GM21423 (cell line): Measurements from ENCODE around the gene ABLIM3.

Experiments used
- ATAC-seq: cut with Tn5 transposase; IDR thresholded peaks from one replicate; pipeline ENCODE4 v1.9.1; 2021; ENCODE audit warnings: mild to moderate bottlenecking, moderate library complexity; ENCODE audit not compliant: unreplicated experiment

Gene ABLIM3

DNA sequence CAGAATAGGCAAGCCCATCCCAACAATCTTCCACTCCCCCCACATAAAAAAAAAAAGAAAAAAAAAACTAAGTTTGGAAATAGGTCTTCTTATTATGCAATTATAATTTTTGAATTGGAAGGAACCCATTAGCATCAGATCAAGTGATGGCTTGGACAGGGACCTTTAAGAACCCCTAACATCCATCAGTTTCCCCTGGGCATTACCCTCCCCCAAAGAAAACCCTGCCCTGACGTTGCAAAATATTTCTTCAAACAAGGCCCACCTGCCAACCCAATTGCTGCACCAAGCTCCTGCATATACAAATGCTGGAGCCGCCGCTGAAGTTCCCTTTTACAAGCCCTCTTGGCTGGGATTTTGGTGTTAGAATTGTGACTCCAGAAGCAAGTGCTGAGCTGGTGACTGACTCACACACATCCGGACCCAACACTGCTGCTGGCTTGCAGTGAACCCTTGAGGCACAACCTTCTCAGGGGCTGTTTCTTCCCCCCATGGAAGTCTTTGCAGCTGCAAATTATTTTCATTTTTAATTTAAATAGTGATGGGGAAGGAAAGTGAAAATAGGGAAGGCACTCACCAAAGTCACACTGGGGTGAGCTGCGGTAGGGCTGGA is 74.3 kb downstream of the ABLIM3 start:
- ATAC-seq: no peak

DNA sequence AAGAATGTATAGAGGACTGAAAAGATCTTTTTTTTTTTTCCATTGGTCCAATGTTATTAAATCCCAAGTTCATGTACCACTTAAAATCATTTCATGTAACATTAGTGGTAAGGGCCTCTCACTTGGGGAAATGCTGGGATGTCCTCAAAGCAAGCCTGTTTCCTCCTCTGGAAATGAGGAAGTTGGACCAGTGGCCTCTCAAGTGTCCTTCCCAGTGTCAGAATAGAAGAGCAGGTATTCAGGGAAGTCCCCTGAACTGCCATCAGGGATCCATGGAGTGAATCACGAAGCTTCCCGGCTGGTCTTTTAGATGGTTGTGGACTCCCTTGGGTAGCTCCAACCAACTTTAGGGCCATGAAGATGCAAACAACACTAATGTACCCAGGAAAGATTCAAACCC is 75.2 kb downstream of the ABLIM3 start:
- ATAC-seq: no peak

DNA sequence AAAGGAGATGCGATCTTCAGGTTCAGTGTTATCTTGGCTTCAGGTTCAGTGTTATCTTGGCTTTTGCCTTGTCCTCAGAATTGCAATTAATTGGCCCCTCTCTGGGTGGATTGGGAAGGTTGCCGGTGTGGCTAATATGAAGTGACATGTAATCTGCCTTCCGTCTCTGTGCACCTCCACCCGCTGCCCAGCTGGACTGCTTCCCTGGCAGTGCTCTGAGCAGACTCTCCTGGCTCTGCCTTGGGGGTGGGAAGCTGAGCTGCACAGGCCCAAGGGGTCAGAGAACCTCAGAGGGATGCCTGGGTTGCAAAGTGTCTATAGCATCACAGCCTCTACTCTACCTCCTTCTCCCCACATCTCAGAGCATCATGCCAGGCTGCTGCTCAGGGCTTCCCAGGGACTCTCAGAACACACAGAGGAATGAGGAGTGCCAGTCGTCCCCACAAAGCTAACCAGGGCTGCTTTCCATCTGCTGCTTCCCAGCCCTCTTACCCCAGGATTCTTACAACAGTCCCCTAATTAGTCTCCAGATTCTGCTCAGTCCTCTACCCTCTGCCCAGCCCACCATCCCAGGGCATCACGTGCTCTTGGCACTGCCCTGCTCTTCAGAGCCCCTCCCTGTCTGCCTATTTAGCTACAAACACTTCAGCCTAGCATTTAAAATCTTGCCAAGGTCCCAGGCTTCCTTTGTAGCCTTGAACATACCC is 76.0 kb downstream of the ABLIM3 start:
- no peak for ATAC-seq

DNA sequence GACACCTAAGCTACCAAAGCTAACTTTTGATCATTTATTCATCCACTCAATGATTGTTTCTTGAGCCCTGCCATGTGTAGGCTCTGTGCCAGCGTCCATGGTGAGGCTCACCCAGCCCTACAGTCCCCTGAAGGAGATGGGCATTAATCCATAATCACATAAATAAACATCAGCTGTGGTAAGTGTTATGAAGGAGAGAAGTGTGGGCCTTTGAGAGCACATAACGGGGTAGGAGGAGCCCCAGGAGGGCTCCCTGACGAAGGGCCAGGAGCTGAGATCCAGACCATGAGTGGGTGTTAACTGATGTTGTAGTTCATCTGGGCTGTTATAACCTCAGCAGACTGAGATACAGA is 76.5 kb downstream of the ABLIM3 start:
- ATAC-seq: no peak

DNA sequence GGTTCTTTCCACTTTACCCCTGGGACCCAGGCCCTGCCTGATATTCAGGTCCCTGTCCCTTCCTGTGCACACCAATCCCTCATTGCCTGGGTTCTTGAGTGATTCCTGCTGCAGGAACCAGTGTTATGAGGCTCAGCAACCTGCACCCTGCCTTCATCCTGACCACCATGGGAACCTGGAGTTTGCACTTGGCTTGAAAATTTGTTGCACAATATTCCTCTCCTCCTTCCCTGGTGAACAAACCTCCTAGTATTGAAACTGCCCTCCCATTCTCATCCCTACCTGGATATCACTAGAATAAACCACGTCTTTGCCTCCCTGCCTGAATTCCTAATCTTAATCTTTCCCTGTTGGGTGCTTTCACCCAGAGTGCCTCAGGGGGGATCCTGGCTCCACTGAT is 78.3 kb downstream of the ABLIM3 start:
- ATAC-seq: no peak

DNA sequence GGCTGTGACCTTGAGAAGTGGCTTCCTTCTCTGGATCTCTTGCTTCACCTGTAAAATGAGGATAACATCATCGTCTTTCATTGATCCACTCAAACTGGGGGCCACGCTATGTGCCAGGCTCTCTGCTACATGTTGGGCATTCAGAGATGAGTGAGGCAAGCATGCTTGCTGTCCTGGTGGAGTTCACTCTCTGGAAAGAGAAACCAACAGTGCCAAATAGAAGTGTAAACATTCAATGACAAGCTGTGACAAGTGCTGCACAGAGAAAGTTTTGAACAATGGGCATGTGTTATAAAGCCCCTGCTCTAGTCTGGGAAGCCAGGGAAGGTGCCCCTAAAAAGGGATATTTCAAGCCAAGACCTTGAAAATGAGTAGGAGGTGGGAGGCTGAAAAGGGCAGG is 79.5 kb downstream of the ABLIM3 start:
- ATAC-seq: no peak

DNA sequence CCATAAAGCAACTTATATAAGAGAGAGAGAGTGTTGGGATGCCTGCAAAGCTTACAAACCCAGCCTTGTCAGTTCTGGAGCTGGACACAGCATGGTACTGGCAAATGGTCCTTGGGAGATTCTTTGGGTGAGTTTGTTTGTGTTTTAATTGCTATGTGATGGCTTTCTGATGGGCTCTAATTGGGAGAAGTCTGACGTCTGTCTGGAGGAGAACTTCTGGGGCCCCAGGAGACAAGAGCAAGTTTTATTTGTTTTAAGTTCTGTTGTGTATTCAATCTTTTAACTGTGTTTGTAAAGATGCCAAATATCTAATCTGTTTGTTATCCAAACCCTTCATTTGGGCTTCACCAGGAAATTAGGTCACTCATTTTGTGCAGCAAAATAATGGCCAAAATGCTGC is 80.0 kb downstream of the ABLIM3 start:
- no peak for ATAC-seq

DNA sequence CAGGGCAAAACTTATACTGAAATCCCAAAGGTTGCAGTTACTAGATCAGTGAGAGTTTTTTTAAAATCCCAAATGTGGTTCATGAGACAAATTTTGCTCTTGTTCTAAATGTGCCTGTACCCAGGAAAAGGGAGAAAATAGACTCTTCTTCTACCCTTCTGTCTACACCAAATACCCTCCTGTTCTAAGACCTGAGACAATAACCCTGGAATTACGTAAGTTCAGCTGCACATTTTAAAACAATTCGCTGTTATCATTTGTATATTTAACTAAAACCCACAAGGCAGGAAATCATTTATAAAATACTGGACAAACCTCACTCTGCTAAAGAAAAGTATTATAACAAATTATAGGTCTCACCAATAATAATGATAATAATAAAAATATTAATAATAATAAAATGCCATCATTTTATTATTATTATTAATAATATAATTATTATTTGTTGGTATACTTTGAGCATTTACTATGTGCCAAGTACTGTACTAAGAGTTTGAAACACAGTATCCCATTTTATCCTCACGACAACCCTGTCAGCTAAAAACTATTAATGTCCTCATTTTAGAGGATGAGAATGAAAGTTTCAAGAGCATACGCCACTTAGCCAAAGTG is 80.5 kb downstream of the ABLIM3 start:
- no peak for ATAC-seq

DNA sequence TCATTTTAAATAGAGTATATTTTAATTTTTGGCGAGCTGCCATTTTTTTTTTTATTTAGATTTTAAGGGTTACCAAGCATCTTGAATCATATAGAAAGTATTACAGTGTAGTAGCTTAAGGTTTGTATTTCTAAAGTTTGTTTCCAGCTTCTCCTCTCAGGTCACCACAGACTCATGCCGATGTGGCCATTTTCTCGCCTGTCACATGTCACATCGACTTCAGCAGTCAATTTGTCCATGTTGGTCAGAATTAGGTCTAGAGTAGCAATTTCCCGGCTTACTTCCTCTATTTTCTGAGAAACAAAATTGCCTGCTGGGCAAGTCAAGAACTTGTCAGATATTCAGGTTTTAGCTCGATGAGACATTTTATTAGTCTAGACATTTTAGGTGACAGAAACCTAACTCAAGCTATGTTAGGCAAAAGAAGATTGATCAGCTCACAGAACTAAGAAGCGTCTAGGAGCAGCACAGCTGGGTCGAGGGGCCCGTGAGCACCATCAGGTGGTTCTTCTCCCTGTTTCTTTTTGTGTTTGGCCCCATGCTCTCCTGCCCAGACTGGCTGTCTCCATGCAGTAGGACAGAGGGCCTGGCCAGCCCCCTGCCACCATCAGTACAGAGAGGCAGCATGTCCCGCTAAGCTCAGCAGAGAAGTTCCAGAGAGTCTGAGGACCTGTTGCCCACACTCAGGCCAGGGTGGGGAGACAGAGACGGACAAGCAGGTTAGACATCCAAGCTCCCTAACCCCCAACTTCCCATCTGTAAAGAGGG is 82.0 kb downstream of the ABLIM3 start:
- ATAC-seq: no peak

DNA sequence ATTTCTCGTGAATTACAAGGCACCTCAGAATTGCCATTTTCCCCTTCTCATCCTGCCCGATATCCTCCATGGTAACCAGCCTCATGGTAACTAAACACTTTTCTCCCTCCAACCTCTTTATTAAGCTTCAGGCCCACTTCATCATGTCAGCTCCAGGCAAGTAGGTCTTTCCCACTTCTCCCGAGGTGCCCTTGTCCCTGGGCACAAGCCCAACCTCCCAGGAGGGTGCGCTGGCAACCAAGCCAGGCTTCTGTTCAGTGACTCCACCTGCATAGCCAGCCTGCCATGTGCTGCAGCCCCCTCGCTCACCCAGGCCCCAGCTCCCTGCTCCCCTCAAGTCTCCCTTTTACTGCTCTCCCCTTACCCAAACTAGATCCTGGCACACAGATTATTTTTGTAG is 83.0 kb downstream of the ABLIM3 start:
- no peak for ATAC-seq

DNA sequence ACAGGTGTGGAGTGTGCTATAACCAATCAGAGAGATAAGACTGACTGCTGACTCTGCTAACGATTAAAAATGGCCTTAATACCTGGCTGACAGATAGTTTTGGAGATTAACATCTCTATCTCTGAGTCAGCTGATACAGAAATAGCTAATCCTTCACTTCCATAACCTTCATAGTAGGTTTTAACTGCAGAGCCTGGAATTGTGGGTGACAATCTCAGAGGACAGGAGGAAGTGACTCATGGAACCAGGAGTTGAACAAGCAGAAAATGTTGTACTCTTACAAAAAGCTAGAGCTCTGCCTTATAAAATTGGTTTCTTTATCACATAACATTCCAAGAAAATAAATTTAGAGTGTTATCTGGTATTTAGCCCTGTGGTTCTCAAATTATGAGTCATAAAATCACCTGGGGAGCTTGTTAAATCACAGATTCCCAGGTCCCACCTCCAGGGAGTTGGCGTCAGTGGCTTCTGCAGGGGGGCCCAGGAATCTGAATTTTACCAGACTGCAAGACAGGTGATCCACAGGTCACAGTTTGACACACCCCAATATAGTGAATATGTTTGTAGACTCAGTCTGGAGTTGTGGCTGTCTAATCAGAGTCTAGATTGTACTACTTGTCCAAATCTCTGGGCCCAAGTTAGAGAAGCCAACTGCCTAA is 86.0 kb downstream of the ABLIM3 start:
- ATAC-seq: no peak

DNA sequence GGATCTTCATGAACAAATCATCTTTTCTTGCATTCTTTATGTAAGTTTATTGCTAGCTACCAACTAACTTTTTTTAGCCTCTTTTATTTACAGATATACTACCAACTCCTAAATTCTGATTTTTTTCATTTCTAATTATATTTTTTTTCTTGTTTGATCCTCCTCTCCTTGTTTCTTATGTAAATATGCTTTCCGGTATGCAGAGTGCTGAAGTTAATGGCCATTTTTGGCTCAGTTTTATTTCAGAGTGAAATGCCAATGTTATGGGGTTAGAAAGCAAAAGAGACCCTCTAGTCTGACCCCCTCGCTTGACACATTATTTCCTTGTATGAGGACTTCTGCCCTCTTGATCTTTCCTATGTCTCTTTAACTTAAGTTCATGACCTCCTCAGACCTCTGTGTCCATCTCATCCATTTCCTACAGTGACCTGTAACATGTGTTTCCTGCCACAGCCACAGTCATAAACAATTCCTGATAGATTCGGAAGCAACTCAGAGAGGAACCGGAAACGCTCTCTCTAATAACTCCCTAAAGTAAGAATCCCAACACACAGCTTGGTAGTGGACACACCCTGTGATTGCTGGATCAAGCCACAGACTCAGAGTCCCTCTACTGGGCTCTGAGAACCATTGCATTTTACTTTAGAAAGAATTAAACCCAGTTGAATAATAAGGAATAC is 87.5 kb downstream of the ABLIM3 start:
- ATAC-seq: no peak

DNA sequence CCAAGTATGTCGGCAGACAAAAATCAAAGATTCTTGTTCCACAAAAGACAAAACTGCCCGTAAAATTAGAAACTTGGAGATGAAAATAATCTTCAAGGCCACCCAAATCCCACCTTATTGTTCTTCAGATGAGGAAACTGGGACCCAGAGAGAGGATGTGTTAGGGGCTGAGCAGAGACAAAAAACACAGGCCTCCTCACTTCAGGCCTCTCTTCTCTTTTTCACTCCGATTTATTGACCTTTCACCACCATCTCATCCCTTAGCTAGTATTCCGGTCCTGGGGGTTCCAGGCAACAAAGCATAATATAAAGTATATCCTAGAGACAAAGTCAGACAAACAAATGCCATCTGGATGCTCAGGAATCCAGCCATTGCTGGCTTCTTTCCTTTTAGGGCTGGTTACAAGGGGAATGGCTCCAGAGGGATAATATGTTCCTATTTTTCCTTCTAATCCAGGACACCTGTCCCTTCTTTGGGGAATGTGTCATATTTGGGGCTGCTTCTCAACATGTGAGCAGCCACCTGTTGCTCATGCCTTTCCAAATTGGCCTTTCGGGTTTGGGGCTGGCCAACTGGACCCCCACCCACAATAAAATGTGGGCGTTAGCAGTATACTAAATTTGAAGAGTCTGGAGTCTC is 88.1 kb downstream of the ABLIM3 start:
- ATAC-seq: no peak

DNA sequence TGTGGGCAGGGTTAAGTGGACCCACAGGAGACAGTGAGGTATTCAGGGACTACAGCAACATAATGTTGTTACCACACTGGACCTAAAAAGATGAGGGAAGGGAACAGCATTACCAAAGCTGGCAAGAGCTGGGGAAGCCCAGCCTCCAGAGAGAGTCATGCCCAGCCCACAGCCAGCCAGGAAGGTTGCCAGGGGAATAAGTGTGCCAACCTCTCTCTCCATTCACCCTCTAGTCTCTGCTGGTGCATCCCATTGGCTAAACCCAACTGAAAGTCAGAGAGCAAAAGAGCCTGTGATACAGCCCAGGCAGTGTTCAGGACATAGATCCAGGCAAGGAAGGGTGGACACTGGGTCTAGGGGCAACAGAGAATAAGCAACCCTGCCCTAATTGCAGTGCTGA is 94.5 kb downstream of the ABLIM3 start:
- no peak for ATAC-seq

DNA sequence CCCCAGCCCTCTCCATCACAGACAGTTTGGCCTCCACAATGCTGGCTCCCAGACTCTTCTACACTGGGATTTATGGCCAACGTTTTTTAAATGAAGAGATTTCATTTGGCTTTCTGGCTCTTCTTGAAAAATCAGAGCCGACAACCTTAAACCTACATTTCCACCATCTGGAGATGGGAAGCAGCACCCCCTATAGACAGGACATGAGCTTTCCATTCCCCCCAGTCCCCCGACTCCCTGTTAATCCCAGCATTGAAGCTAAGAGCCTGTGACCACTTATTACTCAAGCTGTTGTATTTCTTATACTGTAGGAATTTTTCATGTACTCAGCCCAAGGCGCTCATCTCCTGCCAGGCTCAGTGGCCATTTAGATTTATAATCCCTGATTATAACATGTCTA is 96.4 kb downstream of the ABLIM3 start:
- ATAC-seq: no peak

DNA sequence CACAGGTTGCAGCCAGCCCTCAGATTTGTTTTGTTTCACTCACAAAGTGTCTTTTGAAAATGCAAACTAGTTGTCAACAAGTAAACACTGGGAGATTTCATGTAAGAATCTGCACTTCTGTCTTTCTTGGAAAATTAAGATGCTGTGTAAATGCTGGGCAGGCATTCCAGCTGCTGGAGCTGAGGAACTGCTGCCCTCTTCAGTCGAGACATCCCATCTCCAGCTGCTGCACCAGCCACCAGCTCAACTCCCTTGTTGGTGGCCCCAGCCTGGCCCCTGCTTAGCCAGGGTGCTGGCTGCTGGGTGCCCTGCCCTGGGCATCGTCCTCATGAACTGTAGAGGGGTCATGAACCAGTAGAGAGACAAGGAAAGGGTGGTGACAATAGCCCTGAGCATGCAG is 97.2 kb downstream of the ABLIM3 start:
- ATAC-seq: no peak

DNA sequence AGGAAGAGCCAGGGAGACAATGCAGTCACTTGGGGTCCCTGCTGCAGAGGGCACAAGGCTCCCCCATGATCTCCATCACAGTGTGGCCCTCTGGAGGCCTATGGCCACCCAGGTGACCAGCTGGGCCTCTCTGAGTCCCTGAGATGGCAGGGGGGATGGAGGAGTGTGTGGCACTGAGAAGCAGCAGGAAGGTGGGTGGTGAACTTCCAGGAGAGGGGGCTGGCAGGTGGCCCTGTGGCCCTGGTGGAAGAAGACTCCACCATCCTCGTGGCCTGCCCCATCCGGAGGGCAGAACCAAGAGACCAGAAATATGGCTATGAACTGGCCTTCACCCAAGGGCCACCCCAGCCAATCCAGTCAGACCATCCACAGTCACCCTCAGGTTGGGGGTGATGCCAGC is 98.6 kb downstream of the ABLIM3 start:
- no peak for ATAC-seq

DNA sequence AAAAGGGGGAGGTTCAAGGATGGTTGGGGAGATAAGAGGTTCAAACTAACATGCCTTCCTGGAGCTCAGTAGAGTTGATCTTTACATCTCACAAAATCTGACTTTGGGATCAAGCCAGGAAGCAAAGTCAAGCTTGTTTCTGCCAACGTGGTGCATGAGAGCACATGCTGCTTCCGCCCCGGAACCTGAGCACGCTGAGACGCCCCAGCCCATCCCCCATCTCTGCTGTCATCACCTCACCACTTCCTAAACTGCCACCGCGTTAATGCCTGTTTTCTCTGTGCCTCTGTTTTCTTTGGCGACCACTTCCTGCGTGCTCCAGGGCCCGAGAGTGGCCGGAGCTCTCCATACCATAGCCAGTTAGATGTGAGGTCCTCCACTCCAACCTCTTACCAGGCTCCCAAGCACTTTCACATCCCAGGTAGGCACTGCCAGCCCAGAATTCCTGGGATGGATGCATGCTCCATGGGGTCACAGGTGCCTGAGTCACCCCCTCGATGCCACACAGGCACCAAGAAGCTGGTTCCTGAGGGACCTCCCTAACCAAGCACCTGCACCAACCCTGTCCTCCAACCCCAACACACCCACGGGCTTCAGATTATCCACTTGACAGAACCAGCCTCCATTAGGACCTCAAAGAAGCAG is 99.2 kb downstream of the ABLIM3 start:
- peak; percentile 80 for ATAC-seq

DNA sequence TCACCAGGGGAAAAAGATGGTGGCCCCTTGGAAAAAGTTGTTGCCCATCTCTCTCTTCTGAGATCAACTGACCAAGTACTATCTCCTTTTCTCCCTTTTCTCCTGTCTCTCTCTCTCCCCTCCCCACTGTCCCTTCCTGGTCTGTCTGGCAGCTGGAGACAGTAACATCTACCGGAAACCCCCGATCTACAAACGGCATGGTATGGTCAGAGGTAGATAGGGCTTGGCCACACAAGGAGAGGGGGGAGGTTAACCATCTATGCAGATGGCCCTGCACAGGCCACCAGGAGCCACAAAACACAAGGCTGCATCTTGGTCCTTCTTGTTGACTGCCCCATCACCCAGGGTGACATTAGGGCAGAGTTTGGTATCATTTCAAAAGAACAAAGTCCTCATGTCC is 101.0 kb downstream of the ABLIM3 start:
- no peak for ATAC-seq

DNA sequence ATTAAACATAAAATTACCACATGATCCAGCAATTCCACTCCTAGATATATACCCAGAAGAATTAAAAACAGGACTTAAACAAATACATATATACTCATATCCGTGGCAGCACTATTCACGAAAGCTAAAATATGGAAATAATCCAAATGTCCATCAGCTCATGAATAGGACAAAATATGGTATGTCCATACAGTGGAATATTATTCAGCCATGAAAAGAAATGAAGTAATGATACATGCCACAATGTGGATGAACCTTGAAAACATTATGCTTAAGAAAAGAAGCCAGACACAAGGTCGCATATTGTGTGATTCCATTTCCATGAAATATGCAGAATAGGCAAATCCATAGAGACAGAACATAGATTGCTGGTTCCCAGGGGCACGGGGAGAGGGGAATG is 105.6 kb downstream of the ABLIM3 start:
- ATAC-seq: no peak
